ENCODE measurements around the gene CACNA1C. TPM values are rescaled to one million over a fixed set of nuclear protein-coding genes. Genes with fewer than 3 reads are reported as not detected.

CACNA1C gene
- total RNA-seq, 4 donors from 2014 or later = 1.5 to 13.5 (median 2.1) TPM

DNA sequence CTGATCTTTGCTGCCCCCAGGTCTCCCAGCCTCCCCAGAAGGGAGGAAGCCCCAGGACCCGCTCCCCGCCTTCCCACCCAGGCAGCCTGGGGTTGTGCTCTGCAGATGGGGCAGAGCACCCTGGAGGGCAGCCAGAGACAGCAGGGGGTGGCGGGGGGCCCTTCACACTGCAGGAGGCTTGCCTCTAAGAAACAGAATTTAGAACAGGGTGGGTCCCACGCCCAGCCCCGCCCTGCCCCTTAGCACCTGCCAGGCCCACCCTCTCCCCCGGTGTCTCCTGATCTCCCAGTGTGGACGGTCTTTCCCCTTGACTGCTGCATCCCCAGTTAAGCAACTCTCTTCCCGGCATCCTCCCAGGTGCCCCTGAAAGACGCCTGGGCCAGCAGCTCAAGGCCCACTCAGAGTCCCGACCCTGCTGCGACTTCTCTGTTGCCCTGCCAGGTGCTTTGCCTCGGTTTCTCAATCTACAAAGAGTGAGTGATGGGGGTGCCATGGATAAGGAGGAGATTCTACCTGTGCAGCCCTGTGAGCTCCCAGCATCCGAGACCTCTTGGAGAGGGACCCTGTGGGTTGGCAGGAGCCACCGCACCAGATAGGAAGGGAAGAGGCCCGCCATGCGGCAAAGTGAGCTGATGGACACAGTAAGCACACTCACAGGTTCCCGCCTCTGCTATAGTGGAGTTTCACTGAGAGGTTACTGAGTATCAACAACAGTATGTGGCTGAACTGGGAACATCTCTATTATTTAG is 414.8 kb downstream of the CACNA1C start:
- no peak overlapping the region for H3K4me3 ChIP-seq
- intact Hi-C loops (cut with DNase I) = no loop called here
- no peaks in the 10 kb centered on the region for H3K4me1 ChIP-seq
- no peak for DNase-seq
- no peaks in the 10 kb centered on the region for H3K27me3 ChIP-seq
- TF ChIP-seq, protein P1, sequence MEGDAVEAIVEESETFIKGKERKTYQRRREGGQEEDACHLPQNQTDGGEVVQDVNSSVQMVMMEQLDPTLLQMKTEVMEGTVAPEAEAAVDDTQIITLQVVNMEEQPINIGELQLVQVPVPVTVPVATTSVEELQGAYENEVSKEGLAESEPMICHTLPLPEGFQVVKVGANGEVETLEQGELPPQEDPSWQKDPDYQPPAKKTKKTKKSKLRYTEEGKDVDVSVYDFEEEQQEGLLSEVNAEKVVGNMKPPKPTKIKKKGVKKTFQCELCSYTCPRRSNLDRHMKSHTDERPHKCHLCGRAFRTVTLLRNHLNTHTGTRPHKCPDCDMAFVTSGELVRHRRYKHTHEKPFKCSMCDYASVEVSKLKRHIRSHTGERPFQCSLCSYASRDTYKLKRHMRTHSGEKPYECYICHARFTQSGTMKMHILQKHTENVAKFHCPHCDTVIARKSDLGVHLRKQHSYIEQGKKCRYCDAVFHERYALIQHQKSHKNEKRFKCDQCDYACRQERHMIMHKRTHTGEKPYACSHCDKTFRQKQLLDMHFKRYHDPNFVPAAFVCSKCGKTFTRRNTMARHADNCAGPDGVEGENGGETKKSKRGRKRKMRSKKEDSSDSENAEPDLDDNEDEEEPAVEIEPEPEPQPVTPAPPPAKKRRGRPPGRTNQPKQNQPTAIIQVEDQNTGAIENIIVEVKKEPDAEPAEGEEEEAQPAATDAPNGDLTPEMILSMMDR (IDR thresholded peaks at IDR 0.05) = no peak
- no peak for TF ChIP-seq POLR2A (IDR thresholded peaks at IDR 0.05)
- H3K36me3 ChIP-seq = no peaks in the 10 kb centered on the region
- no peak overlapping the region for H3K27ac ChIP-seq
- H3K9me3 ChIP-seq = no peaks in the 10 kb centered on the region
- 79 to 84% methylated on average over 4 to 10 of the region's 17 CpGs for WGBS, 2 donors

- Histone ChIP-seq H3K27ac (no peak overlapping the region), H3K9me3 (no peaks in the 10 kb centered on the region), H3K4me3 (no peak overlapping the region), H3K36me3 (no peaks in the 10 kb centered on the region), H3K4me1 (no peaks in the 10 kb centered on the region), H3K27me3 (peaks cover 0 to 6% (median 0%) of the 10 kb centered on the region in 4 donors)
- intact Hi-C loops (cut with DNase I) = no loop called here
- no peak for TF ChIP-seq POLR2A (IDR thresholded peaks at IDR 0.05)
- TF ChIP-seq, protein P1 (IDR thresholded peaks at IDR 0.05) = no peak
- no peak for DNase-seq
- WGBS, 2 donors = 55 to 71% methylated on average over 5 of the region's 5 CpGs
These were observed 423.2 kb downstream of the CACNA1C start for GRCh38 chr12:2475984-2476383.

DNA sequence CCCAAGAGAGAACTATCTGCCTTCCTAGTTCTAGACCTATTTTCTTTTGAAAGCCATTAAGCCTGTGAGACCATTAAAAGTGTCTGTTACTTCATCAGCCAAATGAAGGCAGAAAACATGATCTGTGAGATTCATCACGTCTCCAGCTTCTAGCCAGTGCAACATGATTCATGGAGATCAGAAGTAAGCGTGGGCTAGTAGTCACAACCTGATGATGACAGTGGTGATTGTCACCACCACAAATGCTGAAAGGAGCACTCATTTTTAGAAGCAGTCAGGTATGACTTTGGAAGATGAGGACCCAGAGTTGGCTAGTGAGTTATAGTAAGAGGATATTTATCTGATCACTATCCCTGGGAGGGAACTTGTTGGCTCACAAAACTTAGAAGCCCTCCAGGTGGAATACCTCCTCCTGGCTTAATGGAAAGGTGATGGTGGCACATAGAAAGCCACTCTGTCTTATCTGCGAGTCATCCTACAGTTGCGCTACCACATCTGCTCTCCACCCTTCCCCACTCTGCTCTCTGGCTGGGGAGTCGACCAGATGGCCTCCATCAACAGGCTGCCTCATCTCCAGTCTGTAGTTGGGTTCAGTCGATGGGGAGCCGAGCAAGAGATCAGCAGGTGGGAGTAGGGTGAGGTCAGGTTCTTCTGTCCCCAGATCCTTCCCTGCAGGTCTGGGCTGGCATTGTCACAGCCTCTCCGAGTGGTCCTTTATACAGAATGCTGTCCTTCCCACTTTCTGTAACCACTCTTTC is 424.4 kb downstream of the CACNA1C start:
- Histone ChIP-seq H3K4me3 (no peak overlapping the region), H3K9me3 (no peaks in the 10 kb centered on the region), H3K27ac (no peak overlapping the region), H3K4me1 (no peaks in the 10 kb centered on the region), H3K27me3 (peaks cover 0 to 6% (median 0%) of the 10 kb centered on the region in 4 donors), H3K36me3 (no peaks in the 10 kb centered on the region)
- no peak for DNase-seq
- TF ChIP-seq, protein P1 (IDR thresholded peaks at IDR 0.05) = no peak
- no peak for TF ChIP-seq POLR2A (IDR thresholded peaks at IDR 0.05)
- intact Hi-C loops (cut with DNase I) = no loop called here
- 77 to 80% methylated on average over 6 of the region's 8 CpGs for WGBS, 2 donors

DNA sequence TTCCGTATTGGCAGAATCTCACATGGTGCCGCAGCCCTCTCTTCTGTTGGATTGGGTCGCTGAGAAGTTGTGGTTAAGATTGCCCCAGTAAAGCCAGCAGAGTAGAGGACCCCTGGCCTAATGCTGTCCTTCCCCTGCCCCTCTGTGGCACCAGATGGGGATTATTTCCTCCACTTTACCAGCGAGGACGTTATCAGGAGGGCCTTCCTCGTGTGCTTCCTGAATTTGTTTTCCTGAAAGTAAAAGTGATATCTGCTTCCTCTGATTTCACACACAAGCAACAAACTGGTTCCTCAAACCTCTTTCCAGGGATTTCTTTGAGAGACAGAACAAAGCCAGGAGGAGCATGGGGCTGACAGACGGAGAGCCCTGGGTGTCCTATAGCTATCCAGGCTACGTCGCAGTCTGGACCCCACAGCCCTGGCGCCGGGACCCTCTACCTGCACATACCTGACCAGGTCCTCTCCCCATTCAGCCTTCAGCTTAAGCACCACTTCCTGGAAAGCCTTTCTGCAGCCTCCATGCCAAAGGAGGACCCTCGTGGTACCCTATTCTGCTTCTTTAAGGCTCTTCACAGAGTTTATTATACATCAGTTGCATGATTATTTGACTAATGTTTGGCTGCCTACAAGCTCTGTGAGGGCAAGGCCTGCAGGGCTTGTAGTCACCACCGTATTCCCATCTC is 427.2 kb downstream of the CACNA1C start:
- no peak overlapping the region for H3K4me3 ChIP-seq
- no peak for DNase-seq
- 67 to 73% methylated on average over 7 to 12 of the region's 13 CpGs for WGBS, 2 donors
- intact Hi-C loops (cut with DNase I) = no loop called here
- no peak overlapping the region for H3K27ac ChIP-seq
- H3K4me1 ChIP-seq = peaks cover 0 to 1% (median 0%) of the 10 kb centered on the region in 3 donors
- no peak for TF ChIP-seq POLR2A (IDR thresholded peaks at IDR 0.05)
- TF ChIP-seq, protein P1 (IDR thresholded peaks at IDR 0.05) = no peak
- peaks cover 0 to 6% (median 0%) of the 10 kb centered on the region in 4 donors for H3K27me3 ChIP-seq
- no peaks in the 10 kb centered on the region for H3K36me3 ChIP-seq
- no peaks in the 10 kb centered on the region for H3K9me3 ChIP-seq

Data from esophagus squamous epithelium (tissue), 5 donors.